C4-2B (cell line): ENCODE measurements around the gene HOXB7.

Experiments used
- H3K27ac ChIP-seq: fragments of 450-650 bp; 2 replicates; pipeline ENCODE4 v1.5.1; 2017
- CTCF ChIP-seq: fragments of 450-650 bp; conservative IDR thresholded peaks from 2 replicates; pipeline ENCODE4 v1.5.1; 2017; ENCODE audit warnings: mild to moderate bottlenecking
- ZFX ChIP-seq: fragments of 450-650 bp; IDR thresholded peaks from 2 replicates; pipeline ENCODE4 v1.6.1; 2017

The HOXB7 gene

GRCh38 chr17:48596735-48597527 is 13.9 kb downstream of the HOXB7 start:
- TF ChIP-seq CTCF = no peak
- TF ChIP-seq ZFX = no peak
- peak overlapping the region; percentile 25; the same call in 1 of the 2 replicates for H3K27ac ChIP-seq

- TF ChIP-seq CTCF = no peak
- TF ChIP-seq ZFX = no peak
- no peak overlapping the region for H3K27ac ChIP-seq
Measured at GRCh38 chr17:48596000-48596734, 14.7 kb downstream of the HOXB7 start.

- no peak overlapping the region for H3K27ac ChIP-seq
Measured at GRCh38 chr17:48595278-48595999, 15.4 kb downstream of the HOXB7 start.

GRCh38 chr17:48594538-48595277 is 16.1 kb downstream of the HOXB7 start:
- TF ChIP-seq ZFX = no peak
- no peak for TF ChIP-seq CTCF
- H3K27ac ChIP-seq = no peak overlapping the region

More at GRCh38 chr17:48595278-48595999, 15.4 kb downstream of the HOXB7 start:
- no peak for TF ChIP-seq CTCF
- TF ChIP-seq ZFX = no peak

- TF ChIP-seq CTCF = peak; percentile 98
- no peak for TF ChIP-seq ZFX
- no peak overlapping the region for H3K27ac ChIP-seq
Measured at GRCh38 chr17:48593840-48594537, 16.8 kb downstream of the HOXB7 start.

- no peak within 1 kb of the TSS for H3K27ac ChIP-seq
- TF ChIP-seq ZFX = no peak
- 0 out of 2 replicates have a peak, but pooled peaks have one; percentile 68 for TF ChIP-seq CTCF
Measured at GRCh38 chr17:48593126-48593829, 17.5 kb downstream of the HOXB7 start, which contains the start of gene HOXB5. Gene HOXB5 (minus strand): TSS chr17:48593779. CDS start chr17:48593682, 97 bp downstream.
